PC-9 (cell line): Measurements from ENCODE around the gene STUM.

Source experiments
- CTCF ChIP-seq: fragments of 200-600 bp; sonication (generic); conservative IDR thresholded peaks from 2 replicates; pipeline ENCODE4 v1.6.1; 2017; ENCODE audit warnings: mixed run types, antibody characterized with exemption, mild to moderate bottlenecking, moderate library complexity
- EZH2 ChIP-seq: fragments of 200-600 bp; sonication (generic); IDR thresholded peaks from 2 replicates; pipeline ENCODE4 v1.8.0; 2017; ENCODE audit warnings: antibody characterized with exemption, low read depth

GRCh38 chr1:226581650-226582330 lies 33.2 kb downstream of the STUM start:
- TF ChIP-seq CTCF (no peak), EZH2 (no peak)
